CD14-positive monocyte (primary cell): ENCODE data around the gene PDZD11. TPM values are rescaled to one million over a fixed set of nuclear protein-coding genes. Genes with fewer than 3 reads are reported as not detected.

Experiments used
- DNase-seq, 3 donors: peaks; one replicate each; pipeline ENCODE4 v3.0.0-alpha.2; 2011 to 2022
- H2AFZ ChIP-seq: 2 replicates; pipeline ENCODE4 v1.6.0; 2012; ENCODE audit warnings: mild to moderate bottlenecking, low read depth, low read length, inconsistent platforms; ENCODE audit not compliant: insufficient read depth, poor library complexity, severe bottlenecking
- H3K27ac ChIP-seq, 2 donors: 1 replicate in 1 of 2; 2 replicates in 1 of 2; pipeline ENCODE4 v1.5.1; 2012 to 2013; ENCODE audit warnings: low read length in 2 of 2, control low read depth in 1 of 2, inconsistent platforms in 1 of 2, low read depth in 1 of 2, mild to moderate bottlenecking in 1 of 2
- H3K27me3 ChIP-seq, 2 donors: one replicate each; pipeline versions ENCODE4 v1.6.0 to v1.6.1; 2011 to 2013; ENCODE audit warnings: low read length in 2 of 2; ENCODE audit not compliant: control insufficient read depth in 2 of 2, insufficient read depth in 2 of 2
- H3K36me3 ChIP-seq, 2 donors: replicated peaks in 1 of 2; 1 replicate in 1 of 2; 2 replicates in 1 of 2; pipeline versions ENCODE4 v1.5.1 to v1.6.1; 2012 to 2013; ENCODE audit warnings: low read length in 2 of 2, control low read depth in 1 of 2, inconsistent platforms in 1 of 2, mild to moderate bottlenecking in 1 of 2; ENCODE audit not compliant: insufficient read depth in 2 of 2, control insufficient read depth in 1 of 2
- H3K4me1 ChIP-seq, 2 donors: 1 replicate in 1 of 2; 2 replicates in 1 of 2; pipeline versions ENCODE4 v1.5.1 to v1.6.1; 2012 to 2013; ENCODE audit warnings: low read length in 2 of 2, control low read depth in 1 of 2, inconsistent platforms in 1 of 2, mild to moderate bottlenecking in 1 of 2, moderate library complexity in 1 of 2; ENCODE audit not compliant: insufficient read depth in 2 of 2, control insufficient read depth in 1 of 2
- H3K4me2 ChIP-seq: replicated peaks from 2 replicates; pipeline ENCODE3; 2012; ENCODE audit warnings: low read length, moderate library complexity, mild to moderate bottlenecking; ENCODE audit not compliant: poor library complexity, severe bottlenecking; ENCODE audit errors: extremely low read depth
- H3K4me3 ChIP-seq, 3 experiments: fragments of 200-600 bp in 1 of 3; sonication (generic) in 1 of 3; replicated peaks in 1 of 3; 1 replicate in 2 of 3; 2 replicates in 1 of 3; pipeline ENCODE4 v1.5.1; 2011 to 2013; ENCODE audit warnings: low read length in 3 of 3, mild to moderate bottlenecking in 3 of 3, control low read depth in 2 of 3, low read depth in 2 of 3, inconsistent platforms in 1 of 3, moderate library complexity in 1 of 3
- H3K79me2 ChIP-seq: 2 replicates; pipeline ENCODE4 v1.6.0; 2012; ENCODE audit warnings: mild to moderate bottlenecking, control low read depth, inconsistent platforms, low read length, moderate library complexity; ENCODE audit not compliant: insufficient read depth
- H3K9ac ChIP-seq: 2 replicates; pipeline ENCODE4 v1.6.0; 2017; ENCODE audit warnings: low read length, mild to moderate bottlenecking; ENCODE audit not compliant: insufficient read depth, poor library complexity, severe bottlenecking
- H3K9me3 ChIP-seq, 2 donors: replicated peaks in 1 of 2; 1 replicate in 1 of 2; 2 replicates in 1 of 2; pipeline versions ENCODE4 v1.5.1 to v1.6.1; 2012 to 2013; ENCODE audit warnings: low read length in 2 of 2, control low read depth in 1 of 2; ENCODE audit not compliant: control insufficient read depth in 1 of 2, insufficient read depth in 1 of 2
- H4K20me1 ChIP-seq: 2 replicates; pipeline ENCODE4 v1.6.0; 2012; ENCODE audit warnings: mild to moderate bottlenecking, low read length, control low read depth, moderate library complexity; ENCODE audit not compliant: insufficient read depth
- H3K27ac Mint-ChIP-seq, 7 donors: one replicate each; pipeline ENCODE4 v1.8.0; 2020; ENCODE audit warnings: mild to moderate bottlenecking in 7 of 7, mixed read lengths in 7 of 7, moderate library complexity in 6 of 7, inconsistent platforms in 2 of 7
- H3K27me3 Mint-ChIP-seq, 3 donors: one replicate each; pipeline ENCODE4 v1.8.0; 2021 to 2022; ENCODE audit warnings: low read depth in 3 of 3, mild to moderate bottlenecking in 3 of 3, mixed read lengths in 3 of 3, moderate library complexity in 3 of 3, inconsistent platforms in 1 of 3
- H3K36me3 Mint-ChIP-seq, 2 donors: one replicate each; pipeline ENCODE4 v1.8.0; 2020; ENCODE audit warnings: mixed read lengths in 2 of 2, inconsistent platforms in 1 of 2, mild to moderate bottlenecking in 1 of 2
- H3K4me1 Mint-ChIP-seq: one replicate; pipeline ENCODE4 v1.8.0; 2020; ENCODE audit warnings: mild to moderate bottlenecking, mixed read lengths
- H3K4me3 Mint-ChIP-seq, 2 donors: one replicate each; pipeline ENCODE4 v1.8.0; 2020; ENCODE audit warnings: mild to moderate bottlenecking in 2 of 2, mixed read lengths in 2 of 2, moderate library complexity in 1 of 2
- H3K9me3 Mint-ChIP-seq, 7 donors: one replicate each; pipeline ENCODE4 v1.8.0; 2020 to 2022; ENCODE audit warnings: mixed read lengths in 7 of 7, mild to moderate bottlenecking in 6 of 7, moderate library complexity in 6 of 7, inconsistent platforms in 2 of 7
- CTCF ChIP-seq: fragments of 200-600 bp; IDR thresholded peaks from one replicate; pipeline ENCODE4 v1.8.0; 2022; ENCODE audit warnings: antibody characterized with exemption, mild to moderate bottlenecking
- WGBS: methylation state at CpG from one replicate; pipeline ENCODE4 v1.1.5; 2013; ENCODE audit warnings: missing lambda C conversion rate; ENCODE audit not compliant: insufficient coverage; 5-methylcytosine and 5-hydroxymethylcytosine counted together
- intact Hi-C, 2 donors: fragments of 100-400 bp; cut with micrococcal nuclease; formaldehyde crosslinking; loops; one replicate each; pipeline versions ENCODE4 v1.15.0 to v1.15.1; 2023
- polyA minus RNA-seq: library from RNA; depleted of rRNA, polyadenylated mRNA; stranded (reverse); fragments of >200 nt; gene quantifications from 2 replicates; pipeline ENCODE4 v1.2.3, GENCODE V29; 2012
- polyA plus RNA-seq, 3 donors: library from polyadenylated mRNA; depleted of rRNA in 1 of 3; unstranded in 2 of 3; stranded (reverse) in 1 of 3; fragments of 300-500 nt in 2 of 3; fragments of >200 nt in 1 of 3; fragmentation: Illumina TruSeq in 2 of 3; gene quantifications; 1 replicate in 2 of 3; 2 replicates in 1 of 3; pipeline ENCODE4 v1.2.3, GENCODE V29; 2012 to 2021
- total RNA-seq, 12 experiments: library from RNA in 1 of 12; stranded (reverse) in 1 of 12; fragments of 120-200 nt in 1 of 12; gene quantifications; one replicate each; pipeline ENCODE4 v1.2.4 and lab custom pipeline; 2013 to 2026; ENCODE audit warnings: mixed read lengths in 6 of 12, inconsistent platforms in 1 of 12

PDZD11 gene
- total RNA-seq (2013), result 13.2 TPM
- polyA plus RNA-seq (10 to 100 TPM; 16.9 to 18.9 (median 17.4) TPM), polyA minus RNA-seq (7.7 and 9.0 TPM in 2 replicates), total RNA-seq (lab: John Stamatoyannopoulos, UW) (1.5 to 6.5 (median 3.3) reads per million in 11 experiments)

DNA sequence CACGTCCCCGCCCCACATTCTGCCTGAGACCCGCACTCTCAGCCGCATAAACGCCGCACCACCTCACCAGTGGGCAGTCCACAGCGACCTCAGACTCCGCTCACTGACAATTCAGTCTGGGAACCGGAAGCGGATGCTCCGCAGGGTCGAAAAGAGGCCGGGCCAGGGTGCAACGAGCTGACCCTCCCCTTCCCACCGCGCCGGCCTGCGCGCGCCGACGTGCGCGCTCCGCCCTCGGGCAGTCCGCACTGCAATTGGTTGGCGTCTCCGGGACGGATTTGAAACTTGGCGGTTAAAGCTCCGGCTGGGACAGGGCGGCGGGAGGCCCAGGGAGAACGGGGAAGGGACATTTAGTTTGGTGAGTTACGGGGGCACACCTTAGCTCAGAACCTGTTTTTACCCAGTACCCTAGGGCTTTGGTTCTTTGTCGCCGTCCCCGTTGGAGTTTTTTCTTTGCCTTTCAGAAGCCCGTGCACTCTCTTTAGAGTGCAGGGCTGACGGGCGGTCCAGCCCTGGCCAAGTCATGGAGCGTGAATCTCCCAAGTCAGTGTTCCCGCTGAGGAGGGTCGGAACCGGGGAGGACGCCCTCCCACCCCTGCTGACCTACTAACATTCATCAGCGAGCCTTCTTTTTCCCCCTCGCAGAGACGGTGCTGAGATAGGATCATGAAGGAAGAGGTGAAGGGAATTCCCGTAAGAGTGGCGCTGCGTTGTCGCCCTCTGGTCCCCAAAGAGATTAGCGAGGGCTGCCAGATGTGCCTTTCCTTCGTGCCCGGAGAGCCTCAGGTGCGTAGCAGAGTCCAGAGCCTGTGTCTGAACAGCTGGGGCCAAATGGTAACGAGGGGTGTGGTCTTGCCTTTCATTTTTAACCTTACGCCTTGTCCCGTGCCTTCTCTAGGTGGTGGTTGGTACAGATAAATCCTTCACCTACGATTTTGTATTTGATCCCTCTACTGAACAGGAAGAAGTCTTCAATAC, at the start of gene PDZD11, which contains the start of gene KIF4A:
PDZD11 (minus strand) TSS at position 135 of the 978 bp plus-strand sequence. CDS start 586 bp downstream, outside the sequence.
KIF4A (plus strand) TSS at position 312 of the 978 bp plus-strand sequence; CDS start at position 667, 355 bp downstream.
- no peak for TF ChIP-seq CTCF
- intact Hi-C loops, result loop anchor here (2.0 to 5.0 kb wide), 2 partner anchors 157 to 158 kb away; partner anchors contain the start of gene IGBP1 (in 2 of the 2)
- peaks cover 21% of the 10 kb centered on the region for H3K4me1 Mint-ChIP-seq
- Histone ChIP-seq H3K36me3 (peaks cover 11 to 29% of the 10 kb centered on the region in 2 donors), H4K20me1 (no peaks in the 10 kb centered on the region), H3K4me2 (peak within 1 kb of the TSS; percentile 82), H3K79me2 (peaks cover 40% of the 10 kb centered on the region), H3K27me3 (no peaks in the 10 kb centered on the region), H3K9ac (peak within 1 kb of the TSS; percentile 61), H3K4me3 (peak within 1 kb of the TSS; percentile 53 to 87 (median 76)), H3K4me1 (peaks cover 14 to 24% of the 10 kb centered on the region in 2 donors), H3K9me3 (no peaks in the 10 kb centered on the region), H2AFZ (peak within 1 kb of the TSS; percentile 80), H3K27ac (peak within 1 kb of the TSS; percentile 52 to 84)
- 1% methylated on average over 12 of the region's 62 CpGs for WGBS
- H3K4me3 Mint-ChIP-seq, result peak within 1 kb of the TSS; percentile 81 to 93
- H3K9me3 Mint-ChIP-seq, result peaks cover 0 to 2% (median 0%) of the 10 kb centered on the region in 7 donors
- peak within 1 kb of the TSS; percentile 70 to 94 (median 87) for H3K27ac Mint-ChIP-seq
- peaks cover 0 to 3% (median 0%) of the 10 kb centered on the region in 3 donors for H3K27me3 Mint-ChIP-seq
- DNase-seq, result peak; percentile 70 to 79 (median 79)
- H3K36me3 Mint-ChIP-seq, result peaks cover 19 to 22% of the 10 kb centered on the region in 2 donors

DNA sequence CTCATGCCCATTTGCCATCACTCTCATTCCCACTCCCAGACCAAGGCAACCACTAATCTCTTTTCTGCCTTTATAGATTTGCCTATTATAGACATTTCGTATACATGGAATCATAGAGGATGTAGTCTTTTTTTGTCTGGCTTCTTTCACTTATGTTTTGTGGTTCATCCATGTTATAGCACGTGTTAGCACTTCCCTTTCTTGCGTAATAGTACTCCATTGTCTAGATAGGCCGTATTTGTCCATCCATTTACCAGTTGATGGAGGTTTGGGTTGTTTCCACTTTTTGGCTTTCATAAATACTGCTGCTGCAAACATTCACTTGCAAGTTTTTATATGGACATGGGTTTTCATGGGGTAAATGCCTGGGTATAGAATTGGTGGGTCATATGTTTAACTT, 48.6 kb upstream of the PDZD11 start:
- Histone ChIP-seq H3K27me3 (no peaks in the 10 kb centered on the region), H4K20me1 (no peaks in the 10 kb centered on the region), H3K4me3 (no peak overlapping the region), H2AFZ (peak overlapping the region; percentile 47), H3K4me2 (peak overlapping the region; percentile 25), H3K9ac (no peak overlapping the region), H3K79me2 (no peaks in the 10 kb centered on the region), H3K27ac (no peak overlapping the region), H3K4me1 (peaks cover 6% of the 10 kb centered on the region in 2 donors), H3K9me3 (no peaks in the 10 kb centered on the region), H3K36me3 (peaks cover 4 to 38% of the 10 kb centered on the region in 2 donors)
- Mint-ChIP-seq H3K4me1 (peaks cover 13% of the 10 kb centered on the region), H3K27ac (peak overlapping the region in 4 of 7 donors; percentile 14 to 26 (median 18)), H3K4me3 (peak overlapping the region in 1 of 2 donors; percentile 26), H3K27me3 (peaks cover 0 to 6% (median 0%) of the 10 kb centered on the region in 3 donors), H3K36me3 (peaks cover 9 to 12% of the 10 kb centered on the region in 2 donors), H3K9me3 (no peaks in the 10 kb centered on the region)
- TF ChIP-seq CTCF, result no peak
- intact Hi-C loops, result no loop called here
- DNase-seq, result peak; percentile 25 to 53 (median 35)
- no CpG with 5 or more reads among the region's 4 CpGs for WGBS
